Amniotic epithelial cell (primary cell): Measurements from ENCODE around the gene PACSIN2.
"Not testable (repeated sequence)": the region's sequence is repeated elsewhere in the genome, so short reads cannot be mapped to it uniquely, and the experiment has no call there.

ENCODE experiments used
- DNase-seq: peaks from one replicate; pipeline ENCODE4 v3.0.0-alpha.2; 2010; ENCODE audit warnings: low read depth

Gene PACSIN2

GRCh38 chr22:43009444-43009843 is 5.5 kb downstream of the PACSIN2 start:
- DNase-seq: no peak

- no peak for DNase-seq
Measured at GRCh38 chr22:43008921-43009320, 6.0 kb downstream of the PACSIN2 start.

- no peak for DNase-seq
Measured at GRCh38 chr22:43008509-43008908, 6.4 kb downstream of the PACSIN2 start.

GRCh38 chr22:43007519-43008102 is 7.3 kb downstream of the PACSIN2 start:
- DNase-seq: peak; percentile 86

GRCh38 chr22:43006753-43007152 is 8.2 kb downstream of the PACSIN2 start:
- DNase-seq: peak; percentile 47

GRCh38 chr22:43006016-43006505 is 8.9 kb downstream of the PACSIN2 start:
- DNase-seq: no peak

GRCh38 chr22:43005106-43005505 is 9.8 kb downstream of the PACSIN2 start:
- peak; percentile 35 for DNase-seq

- DNase-seq: peak; percentile 69
Measured at GRCh38 chr22:43004362-43005035, 10.4 kb downstream of the PACSIN2 start.

- DNase-seq: peak; percentile 90
Measured at GRCh38 chr22:43002202-43002586, 12.8 kb downstream of the PACSIN2 start.

GRCh38 chr22:43001271-43002201 is 13.4 kb downstream of the PACSIN2 start:
- DNase-seq: peak; percentile 72

GRCh38 chr22:43000441-43001175 is 14.3 kb downstream of the PACSIN2 start:
- peak; percentile 42 for DNase-seq

GRCh38 chr22:42997582-42998090 is 17.3 kb downstream of the PACSIN2 start:
- DNase-seq: peak; percentile 68

- peak; percentile 43 for DNase-seq
Measured at GRCh38 chr22:42996646-42997365, 18.1 kb downstream of the PACSIN2 start.

- DNase-seq: not testable (repeated sequence)
Measured at GRCh38 chr22:42995654-42996053, 19.3 kb downstream of the PACSIN2 start.

GRCh38 chr22:42994917-42995562 is 19.9 kb downstream of the PACSIN2 start:
- peak; percentile 95 for DNase-seq

GRCh38 chr22:42994276-42994916 is 20.6 kb downstream of the PACSIN2 start:
- DNase-seq: no peak

- DNase-seq: peak; percentile 58
Measured at GRCh38 chr22:42993651-42994275, 21.2 kb downstream of the PACSIN2 start.

GRCh38 chr22:42992886-42993479 is 22.0 kb downstream of the PACSIN2 start:
- DNase-seq: no peak

GRCh38 chr22:42992092-42992491 is 22.9 kb downstream of the PACSIN2 start:
- no peak for DNase-seq
